Measurements from ENCODE around the gene ITPKC. TPM values are rescaled to one million over a fixed set of nuclear protein-coding genes. Genes with fewer than 3 reads are reported as not detected.

The ITPKC gene
- total and polyA plus RNA-seq, 9 of the 15 experiments (the other 6 are each of a cell fraction or from before 2014, with no cell fraction given): 0.08 to 9.3 (median 5.8) TPM

DNA sequence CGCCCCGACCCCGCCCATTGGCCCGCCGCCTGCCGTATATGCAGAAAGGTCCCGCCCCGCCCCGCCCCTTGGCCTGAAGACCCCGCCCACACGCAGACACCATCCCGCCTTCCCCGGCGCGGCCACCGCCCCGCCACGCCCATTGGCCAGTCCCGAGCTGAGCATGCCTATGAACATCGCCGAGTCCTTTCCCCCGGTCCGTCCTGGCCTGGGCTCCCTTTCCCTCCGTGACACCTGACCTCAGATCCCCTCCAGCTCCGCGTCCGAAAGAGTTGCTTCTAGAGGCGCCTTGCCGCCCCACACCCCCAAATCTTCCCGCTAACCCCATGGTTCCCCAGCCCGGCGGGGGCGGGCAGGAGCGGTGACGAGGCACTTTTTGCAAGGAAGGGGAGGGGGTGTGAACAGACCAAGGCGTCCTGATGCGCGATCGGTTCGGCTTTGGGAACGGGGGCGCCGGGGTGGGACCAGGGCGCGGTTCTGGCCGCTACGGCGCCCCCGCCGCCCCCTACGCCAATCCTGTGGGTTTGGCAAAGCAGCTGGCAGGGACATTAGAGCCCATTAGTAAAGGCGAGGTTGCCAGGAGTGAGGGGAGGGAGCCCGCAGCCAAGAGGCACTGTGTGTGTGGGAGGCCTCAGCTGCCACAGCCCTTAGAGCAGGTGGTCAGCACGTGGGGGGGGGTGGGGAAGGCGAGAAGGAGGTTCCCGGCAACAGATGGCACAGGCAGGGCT, 26.1 kb upstream of the ITPKC start (continued):
- TF ChIP-seq, protein P1, sequence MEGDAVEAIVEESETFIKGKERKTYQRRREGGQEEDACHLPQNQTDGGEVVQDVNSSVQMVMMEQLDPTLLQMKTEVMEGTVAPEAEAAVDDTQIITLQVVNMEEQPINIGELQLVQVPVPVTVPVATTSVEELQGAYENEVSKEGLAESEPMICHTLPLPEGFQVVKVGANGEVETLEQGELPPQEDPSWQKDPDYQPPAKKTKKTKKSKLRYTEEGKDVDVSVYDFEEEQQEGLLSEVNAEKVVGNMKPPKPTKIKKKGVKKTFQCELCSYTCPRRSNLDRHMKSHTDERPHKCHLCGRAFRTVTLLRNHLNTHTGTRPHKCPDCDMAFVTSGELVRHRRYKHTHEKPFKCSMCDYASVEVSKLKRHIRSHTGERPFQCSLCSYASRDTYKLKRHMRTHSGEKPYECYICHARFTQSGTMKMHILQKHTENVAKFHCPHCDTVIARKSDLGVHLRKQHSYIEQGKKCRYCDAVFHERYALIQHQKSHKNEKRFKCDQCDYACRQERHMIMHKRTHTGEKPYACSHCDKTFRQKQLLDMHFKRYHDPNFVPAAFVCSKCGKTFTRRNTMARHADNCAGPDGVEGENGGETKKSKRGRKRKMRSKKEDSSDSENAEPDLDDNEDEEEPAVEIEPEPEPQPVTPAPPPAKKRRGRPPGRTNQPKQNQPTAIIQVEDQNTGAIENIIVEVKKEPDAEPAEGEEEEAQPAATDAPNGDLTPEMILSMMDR (IDR thresholded peaks at IDR 0.05 in 2 of 3, conservative IDR thresholded peaks at IDR 0.05 in 1 of 3; ENCODE audit: insufficient read depth in 2 of 3, low read depth in 1 of 3, low read length in 3 of 3): no peak
- no peak for TF ChIP-seq ZNF174 (CRISPR knock-in tag; IDR thresholded peaks at IDR 0.05)
- TF ChIP-seq EP400 (IDR thresholded peaks at IDR 0.05): peak; percentile 92
- TF ChIP-seq RAD51 (IDR thresholded peaks at IDR 0.05; ENCODE audit: borderline replicate concordance, low read depth): no peak; the same call in 1 of the 2 replicates
- TF ChIP-seq POLR2A (conservative IDR thresholded peaks at IDR 0.05): peak; percentile 88
- TF ChIP-seq, protein P2, sequence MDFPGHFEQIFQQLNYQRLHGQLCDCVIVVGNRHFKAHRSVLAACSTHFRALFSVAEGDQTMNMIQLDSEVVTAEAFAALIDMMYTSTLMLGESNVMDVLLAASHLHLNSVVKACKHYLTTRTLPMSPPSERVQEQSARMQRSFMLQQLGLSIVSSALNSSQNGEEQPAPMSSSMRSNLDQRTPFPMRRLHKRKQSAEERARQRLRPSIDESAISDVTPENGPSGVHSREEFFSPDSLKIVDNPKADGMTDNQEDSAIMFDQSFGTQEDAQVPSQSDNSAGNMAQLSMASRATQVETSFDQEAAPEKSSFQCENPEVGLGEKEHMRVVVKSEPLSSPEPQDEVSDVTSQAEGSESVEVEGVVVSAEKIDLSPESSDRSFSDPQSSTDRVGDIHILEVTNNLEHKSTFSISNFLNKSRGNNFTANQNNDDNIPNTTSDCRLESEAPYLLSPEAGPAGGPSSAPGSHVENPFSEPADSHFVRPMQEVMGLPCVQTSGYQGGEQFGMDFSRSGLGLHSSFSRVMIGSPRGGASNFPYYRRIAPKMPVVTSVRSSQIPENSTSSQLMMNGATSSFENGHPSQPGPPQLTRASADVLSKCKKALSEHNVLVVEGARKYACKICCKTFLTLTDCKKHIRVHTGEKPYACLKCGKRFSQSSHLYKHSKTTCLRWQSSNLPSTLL (IDR thresholded peaks at IDR 0.05): no peak
- TF ChIP-seq, protein P3, sequence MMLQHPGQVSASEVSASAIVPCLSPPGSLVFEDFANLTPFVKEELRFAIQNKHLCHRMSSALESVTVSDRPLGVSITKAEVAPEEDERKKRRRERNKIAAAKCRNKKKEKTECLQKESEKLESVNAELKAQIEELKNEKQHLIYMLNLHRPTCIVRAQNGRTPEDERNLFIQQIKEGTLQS (IDR thresholded peaks at IDR 0.05): peak; percentile 52; the same call in 1 of the 2 replicates
- TF ChIP-seq, protein P3 (CRISPR knock-in tag; conservative IDR thresholded peaks at IDR 0.05): no peak
- TF ChIP-seq RHOXF2B (CRISPR knock-in tag; conservative IDR thresholded peaks at IDR 0.05): no peak
- TF ChIP-seq NFE2L1 (tag; IDR thresholded peaks at IDR 0.05; ENCODE audit: borderline replicate concordance, low read depth): peak; percentile 94
- TF ChIP-seq, protein P4, sequence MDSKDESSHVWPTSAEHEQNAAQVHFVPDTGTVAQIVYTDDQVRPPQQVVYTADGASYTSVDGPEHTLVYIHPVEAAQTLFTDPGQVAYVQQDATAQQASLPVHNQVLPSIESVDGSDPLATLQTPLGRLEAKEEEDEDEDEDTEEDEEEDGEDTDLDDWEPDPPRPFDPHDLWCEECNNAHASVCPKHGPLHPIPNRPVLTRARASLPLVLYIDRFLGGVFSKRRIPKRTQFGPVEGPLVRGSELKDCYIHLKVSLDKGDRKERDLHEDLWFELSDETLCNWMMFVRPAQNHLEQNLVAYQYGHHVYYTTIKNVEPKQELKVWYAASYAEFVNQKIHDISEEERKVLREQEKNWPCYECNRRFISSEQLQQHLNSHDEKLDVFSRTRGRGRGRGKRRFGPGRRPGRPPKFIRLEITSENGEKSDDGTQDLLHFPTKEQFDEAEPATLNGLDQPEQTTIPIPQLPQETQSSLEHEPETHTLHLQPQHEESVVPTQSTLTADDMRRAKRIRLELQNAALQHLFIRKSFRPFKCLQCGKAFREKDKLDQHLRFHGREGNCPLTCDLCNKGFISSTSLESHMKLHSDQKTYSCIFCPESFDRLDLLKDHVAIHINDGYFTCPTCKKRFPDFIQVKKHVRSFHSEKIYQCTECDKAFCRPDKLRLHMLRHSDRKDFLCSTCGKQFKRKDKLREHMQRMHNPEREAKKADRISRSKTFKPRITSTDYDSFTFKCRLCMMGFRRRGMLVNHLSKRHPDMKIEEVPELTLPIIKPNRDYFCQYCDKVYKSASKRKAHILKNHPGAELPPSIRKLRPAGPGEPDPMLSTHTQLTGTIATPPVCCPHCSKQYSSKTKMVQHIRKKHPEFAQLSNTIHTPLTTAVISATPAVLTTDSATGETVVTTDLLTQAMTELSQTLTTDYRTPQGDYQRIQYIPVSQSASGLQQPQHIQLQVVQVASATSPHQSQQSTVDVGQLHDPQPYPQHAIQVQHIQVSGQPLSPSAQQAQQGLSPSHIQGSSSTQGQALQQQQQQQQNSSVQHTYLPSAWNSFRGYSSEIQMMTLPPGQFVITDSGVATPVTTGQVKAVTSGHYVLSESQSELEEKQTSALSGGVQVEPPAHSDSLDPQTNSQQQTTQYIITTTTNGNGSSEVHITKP (IDR thresholded peaks at IDR 0.05; ENCODE audit: partially characterized antibody): peak; percentile 79
- no peak for TF ChIP-seq PHB2 (IDR thresholded peaks at IDR 0.05; ENCODE audit: low read depth)
- TF ChIP-seq SP1 (CRISPR knock-in tag; IDR thresholded peaks at IDR 0.05): no peak; the same call in none of the 2 replicates
- TF ChIP-seq GTF2A2 (tag; IDR thresholded peaks at IDR 0.05): no peak
- no peak for TF ChIP-seq THRAP3 (IDR thresholded peaks at IDR 0.05; ENCODE audit: borderline replicate concordance)
- TF ChIP-seq ZZZ3 (IDR thresholded peaks at IDR 0.05): no peak
- TF ChIP-seq, protein P5, sequence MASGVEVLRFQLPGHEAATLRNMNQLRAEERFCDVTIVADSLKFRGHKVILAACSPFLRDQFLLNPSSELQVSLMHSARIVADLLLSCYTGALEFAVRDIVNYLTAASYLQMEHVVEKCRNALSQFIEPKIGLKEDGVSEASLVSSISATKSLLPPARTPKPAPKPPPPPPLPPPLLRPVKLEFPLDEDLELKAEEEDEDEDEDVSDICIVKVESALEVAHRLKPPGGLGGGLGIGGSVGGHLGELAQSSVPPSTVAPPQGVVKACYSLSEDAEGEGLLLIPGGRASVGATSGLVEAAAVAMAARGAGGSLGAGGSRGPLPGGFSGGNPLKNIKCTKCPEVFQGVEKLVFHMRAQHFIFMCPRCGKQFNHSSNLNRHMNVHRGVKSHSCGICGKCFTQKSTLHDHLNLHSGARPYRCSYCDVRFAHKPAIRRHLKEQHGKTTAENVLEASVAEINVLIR (CRISPR knock-in tag; IDR thresholded peaks at IDR 0.05): 0 out of 2 replicates have a peak, but pooled peaks have one; percentile 27
- TF ChIP-seq HDAC6 (IDR thresholded peaks at IDR 0.05; ENCODE audit: low read depth, low read length): no peak
- TF ChIP-seq ZFP36 (IDR thresholded peaks at IDR 0.05; ENCODE audit: low read depth, low read length, partially characterized antibody): peak; percentile 4
